DMS 273 (cell line): ENCODE data around the gene KRT12.
"Not testable (repeated sequence)": the region's sequence is repeated elsewhere in the genome, so short reads cannot be mapped to it uniquely, and the experiment has no call there.

Source experiments
- DNase-seq: peaks from one replicate; lab custom pipeline; 2025; ENCODE audit not compliant: unreplicated experiment; lab: John Stamatoyannopoulos, UW

The KRT12 gene

GRCh38 chr17:40884708-40885512 is 17.9 kb upstream of the KRT12 start, which contains the start of gene KRT20:
TSS of gene KRT20 (minus strand) at chr17:40885242. CDS start at chr17:40885185, 57 bp downstream.
- peak; percentile 26 for DNase-seq

GRCh38 chr17:40883626-40884334 is 16.8 kb upstream of the KRT12 start:
- DNase-seq, result no peak

- no peak for DNase-seq
Observed at GRCh38 chr17:40883031-40883430, 16.0 kb upstream of the KRT12 start.

DNA sequence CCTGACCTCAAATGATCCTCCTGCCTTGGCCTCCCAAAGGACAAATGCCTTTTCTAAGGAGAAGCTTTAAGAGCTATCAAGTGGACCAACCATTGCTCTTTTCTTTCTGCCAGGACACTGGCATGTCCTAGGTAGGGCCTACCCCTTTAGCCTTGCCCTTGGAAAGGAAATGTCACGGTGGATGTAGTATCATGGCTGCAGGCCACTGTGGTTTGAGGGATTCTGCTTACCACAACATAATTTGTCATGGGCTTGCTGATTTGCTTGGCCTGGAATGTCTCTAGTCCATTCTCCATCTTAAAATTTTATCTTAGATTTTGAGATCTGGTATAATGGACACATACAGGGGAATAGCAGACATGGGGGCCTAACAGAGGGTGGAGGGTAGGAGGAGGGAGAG is 12.0 kb upstream of the KRT12 start:
- no peak for DNase-seq

- DNase-seq, result no peak
Observed at GRCh38 chr17:40878044-40878443, 11.0 kb upstream of the KRT12 start.

GRCh38 chr17:40873801-40874200 is 6.8 kb upstream of the KRT12 start:
- no peak for DNase-seq

DNA sequence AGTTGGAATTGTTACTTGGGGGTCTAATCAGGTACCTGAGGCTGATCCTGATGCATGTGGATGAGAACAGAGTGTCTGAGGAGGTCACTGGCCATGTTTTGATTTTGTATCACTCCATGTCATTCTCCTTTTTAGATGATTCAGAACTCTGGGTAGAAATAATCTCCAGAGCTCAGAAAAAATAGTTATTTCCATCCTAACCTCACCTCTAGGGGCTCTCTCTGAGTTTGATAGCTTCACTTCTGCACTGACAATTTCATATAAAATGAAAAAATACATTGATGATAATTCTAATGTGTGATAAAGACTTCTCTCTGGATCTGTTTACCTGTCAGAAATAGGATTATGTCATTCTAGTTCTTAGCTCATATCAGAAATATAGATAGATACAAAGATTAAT is 6.2 kb upstream of the KRT12 start:
- no peak for DNase-seq

DNA sequence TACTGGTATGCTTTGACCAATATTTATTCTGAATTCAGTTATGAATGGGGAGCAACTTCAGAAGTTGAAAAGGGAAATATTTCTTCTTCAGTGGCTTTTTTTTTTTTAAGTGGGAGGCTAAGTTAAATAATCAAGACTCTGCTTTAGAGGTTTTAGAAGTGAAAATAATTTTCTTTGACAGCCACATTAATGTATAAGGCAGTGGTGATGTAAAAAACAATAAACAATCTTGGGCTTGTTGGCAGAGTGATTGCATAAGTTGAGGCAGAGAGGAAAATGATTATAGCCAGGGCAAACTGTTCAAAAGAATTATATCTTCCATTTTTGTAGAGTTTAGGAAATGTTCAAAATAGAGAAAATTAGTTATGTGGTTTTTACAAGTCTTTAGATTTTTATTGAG is 5.4 kb upstream of the KRT12 start:
- DNase-seq, result no peak

DNA sequence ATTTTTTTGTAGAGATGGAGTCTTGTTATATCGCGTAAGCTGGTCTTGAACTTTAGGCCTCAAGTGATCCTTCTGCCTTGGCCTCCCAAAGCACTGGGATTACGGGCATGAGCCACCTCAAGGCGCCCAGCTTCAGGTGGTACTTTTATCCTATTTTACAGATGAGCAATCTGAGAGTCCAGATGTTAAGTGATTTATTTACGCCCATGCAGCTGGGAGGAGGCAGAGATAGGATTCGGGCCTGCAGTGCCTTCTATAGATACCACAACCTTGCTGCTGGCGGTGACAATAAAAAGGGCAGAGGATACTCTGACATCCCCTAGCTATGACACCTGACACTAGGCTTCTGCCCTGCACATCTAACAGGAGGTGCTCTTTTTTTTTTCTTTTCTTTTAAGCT is 4.3 kb upstream of the KRT12 start:
- DNase-seq, result no peak

- no peak for DNase-seq
Observed at GRCh38 chr17:40870136-40870535, 3.1 kb upstream of the KRT12 start.

- DNase-seq, result no peak
Observed at GRCh38 chr17:40864661-40865390, 2.2 kb downstream of the KRT12 start.

DNA sequence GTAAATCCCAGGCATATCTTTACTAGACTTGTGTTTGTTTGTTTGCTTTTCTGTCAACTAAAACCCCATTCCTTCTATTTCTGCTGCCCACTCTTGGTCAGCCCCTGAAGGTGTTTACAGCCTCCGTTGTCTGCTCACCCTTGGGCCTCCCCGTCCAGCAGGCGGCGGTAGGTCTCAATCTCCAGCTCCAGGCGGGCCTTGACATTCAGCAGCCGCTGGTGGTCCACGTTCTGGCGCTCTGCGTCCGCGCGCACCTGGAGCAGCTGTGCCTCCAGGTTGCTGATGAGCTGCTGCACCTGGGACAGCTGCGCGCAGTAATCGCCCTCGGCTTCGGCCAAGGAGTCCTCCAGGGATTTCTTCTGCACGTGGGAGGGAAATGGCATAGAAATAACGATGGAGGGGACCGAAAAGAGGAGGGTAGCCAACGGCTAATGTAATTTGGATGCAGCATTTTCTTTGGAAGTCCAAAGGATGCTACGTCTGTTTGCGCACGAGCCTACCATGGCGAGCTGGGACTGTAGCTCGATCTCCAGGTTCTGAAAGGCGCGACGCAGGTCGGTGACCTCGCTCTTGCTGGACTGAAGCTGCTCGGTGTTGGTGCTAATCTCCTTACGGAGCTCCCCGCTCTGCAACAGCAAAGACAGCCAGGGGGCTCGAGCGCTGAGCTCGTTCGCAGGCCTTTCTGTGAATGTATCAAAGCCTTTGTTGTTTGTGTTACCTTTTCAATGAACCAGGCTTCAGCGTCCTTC is 3.9 kb downstream of the KRT12 start:
- no peak for DNase-seq

DNA sequence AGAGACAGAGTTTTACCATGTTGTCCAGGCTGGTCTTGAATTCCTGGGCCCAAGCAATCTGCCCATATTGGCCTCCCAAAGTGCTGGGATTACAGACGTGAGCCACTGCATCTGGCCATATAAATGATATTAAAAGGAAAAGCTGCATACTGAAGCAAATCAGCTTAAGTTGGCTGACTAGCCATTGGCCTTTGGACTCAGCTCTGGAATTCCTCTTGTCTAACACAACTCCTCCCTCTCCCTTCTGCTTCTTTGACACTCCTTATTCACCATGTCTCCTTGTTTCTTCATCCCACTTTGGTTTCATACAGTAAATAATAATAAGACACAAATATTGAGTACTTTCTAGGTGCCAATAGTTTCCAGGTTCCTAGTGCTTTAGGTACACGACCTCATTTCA is 7.5 kb downstream of the KRT12 start:
- DNase-seq, result no peak

DNA sequence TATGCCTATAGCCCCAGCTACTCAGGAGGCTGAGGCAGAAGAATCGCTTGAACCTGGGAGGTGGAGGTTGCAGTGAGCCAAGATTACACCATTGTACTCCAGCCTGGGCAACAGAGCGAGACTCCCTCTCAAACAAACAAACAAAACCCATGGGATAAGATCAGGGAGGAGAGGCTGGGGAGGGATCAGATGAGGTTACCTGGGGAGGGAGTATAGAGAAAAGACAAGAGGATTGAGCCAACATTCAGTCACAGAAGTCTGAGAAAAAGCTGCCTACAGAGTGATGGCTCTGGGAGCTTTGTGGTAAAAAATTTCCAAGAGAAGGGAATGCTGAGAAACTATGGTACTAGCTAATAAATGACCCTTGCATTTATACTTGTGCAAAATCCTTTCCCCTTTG is 8.4 kb downstream of the KRT12 start:
- DNase-seq, result not testable (repeated sequence)

GRCh38 chr17:40857535-40857934 is 9.5 kb downstream of the KRT12 start:
- DNase-seq, result no peak

- DNase-seq, result no peak
Observed at GRCh38 chr17:40854175-40854814, 12.7 kb downstream of the KRT12 start.

- DNase-seq, result no peak
Observed at GRCh38 chr17:40852364-40852763, 14.7 kb downstream of the KRT12 start.

- no peak for DNase-seq
Observed at GRCh38 chr17:40850293-40850972, 16.6 kb downstream of the KRT12 start.

GRCh38 chr17:40849723-40850122 is 17.3 kb downstream of the KRT12 start:
- DNase-seq, result no peak
